HG02970 (cell line): ENCODE measurements around the gene FALEC.

Experiments
- ATAC-seq: cut with Tn5 transposase; IDR thresholded peaks from one replicate; pipeline ENCODE4 v1.9.1; 2021; ENCODE audit warnings: mild to moderate bottlenecking, moderate library complexity, moderate number of reproducible peaks; ENCODE audit not compliant: unreplicated experiment, low FRiP score

FALEC gene

GRCh38 chr1:150543500-150544143 is 28.1 kb downstream of the FALEC start:
- no peak for ATAC-seq

DNA sequence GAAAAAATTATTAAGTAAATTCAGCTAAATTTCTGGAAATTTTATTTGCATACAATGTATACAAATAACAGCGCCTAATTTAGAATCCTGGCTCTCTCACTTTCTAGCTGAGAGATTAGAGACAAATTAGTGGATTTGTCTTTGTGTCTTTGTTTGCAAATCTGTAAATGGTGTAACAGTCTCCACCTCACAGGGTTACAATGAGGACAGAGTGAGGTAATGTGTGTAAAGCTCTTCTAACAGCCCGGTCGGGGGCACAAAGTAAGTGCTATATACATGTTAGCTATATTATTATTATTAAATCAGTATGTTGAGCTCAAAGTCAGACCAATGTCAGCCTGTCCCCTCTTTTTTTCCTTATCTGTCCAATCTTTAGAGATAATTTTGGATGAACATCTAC is 28.7 kb downstream of the FALEC start:
- ATAC-seq, result no peak

GRCh38 chr1:150545486-150546032 is 30.0 kb downstream of the FALEC start:
- ATAC-seq, result no peak

- ATAC-seq, result no peak
Measured at GRCh38 chr1:150546294-150546937, 30.9 kb downstream of the FALEC start.

DNA sequence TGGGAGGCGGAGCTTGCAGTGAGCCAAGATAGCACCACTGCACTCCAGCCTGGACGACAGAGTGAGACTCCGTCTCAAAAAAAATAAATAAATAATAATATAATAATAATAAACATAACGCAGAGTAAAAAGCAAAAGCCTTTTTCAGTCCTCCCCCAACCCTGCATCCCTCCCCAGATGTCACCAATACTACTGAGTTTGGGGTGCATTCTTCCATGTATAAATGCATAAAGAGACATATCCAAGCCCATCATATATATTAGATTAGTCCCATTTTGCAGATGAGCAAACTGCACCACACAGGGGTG is 32.7 kb downstream of the FALEC start:
- no peak for ATAC-seq

- no peak for ATAC-seq
Measured at GRCh38 chr1:150548632-150549495, 33.3 kb downstream of the FALEC start, which contains the start of gene ADAMTSL4. Gene ADAMTSL4, plus strand, starts transcription at chr1:150549408. Its CDS starts 2,881 bp downstream, at chr1:150552289.

GRCh38 chr1:150549496-150550221 is 34.1 kb downstream of the FALEC start:
- ATAC-seq, result no peak

GRCh38 chr1:150550222-150551050 is 34.9 kb downstream of the FALEC start:
- no peak for ATAC-seq

GRCh38 chr1:150551051-150551783 is 35.7 kb downstream of the FALEC start:
- ATAC-seq, result no peak

- no peak for ATAC-seq
Measured at GRCh38 chr1:150551784-150552127, 36.2 kb downstream of the FALEC start.

DNA sequence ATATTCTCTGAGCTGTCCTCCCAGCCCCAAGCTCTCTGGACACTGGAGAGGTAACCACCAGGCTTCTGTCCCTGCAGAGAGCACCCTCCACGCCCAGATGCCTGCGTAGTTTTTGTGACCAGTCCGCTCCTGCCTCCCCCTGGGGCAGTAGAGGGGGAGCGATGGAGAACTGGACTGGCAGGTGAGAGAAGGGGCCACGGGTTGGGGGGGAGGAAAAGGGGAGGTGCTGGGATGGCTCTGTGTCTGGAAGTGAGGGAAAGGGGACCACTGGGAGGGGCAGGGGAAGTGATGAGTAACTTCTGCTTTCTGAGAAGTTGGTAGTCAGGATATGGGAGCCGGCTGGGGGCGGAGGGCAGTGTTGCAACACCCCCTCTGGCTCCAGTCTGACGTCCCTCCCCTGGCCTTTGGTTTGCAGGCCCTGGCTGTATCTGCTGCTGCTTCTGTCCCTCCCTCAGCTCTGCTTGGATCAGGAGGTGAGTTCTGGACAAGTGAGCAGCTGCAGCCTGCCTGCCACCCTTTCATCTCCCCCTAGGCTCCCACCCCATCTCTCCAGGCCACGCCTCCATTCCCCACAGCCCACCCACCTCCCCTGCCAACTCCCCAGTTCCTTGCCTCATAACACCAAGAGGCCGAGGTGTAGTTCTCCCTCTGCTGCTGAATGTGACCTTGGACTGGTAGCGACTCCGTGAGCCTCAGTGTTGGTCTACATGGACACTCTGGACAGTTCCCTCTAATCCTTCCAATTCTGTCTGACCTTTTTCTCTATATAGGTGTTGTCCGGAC is 36.8 kb downstream of the FALEC start:
- no peak for ATAC-seq

- ATAC-seq, result no peak
Measured at GRCh38 chr1:150552911-150553289, 37.3 kb downstream of the FALEC start.

DNA sequence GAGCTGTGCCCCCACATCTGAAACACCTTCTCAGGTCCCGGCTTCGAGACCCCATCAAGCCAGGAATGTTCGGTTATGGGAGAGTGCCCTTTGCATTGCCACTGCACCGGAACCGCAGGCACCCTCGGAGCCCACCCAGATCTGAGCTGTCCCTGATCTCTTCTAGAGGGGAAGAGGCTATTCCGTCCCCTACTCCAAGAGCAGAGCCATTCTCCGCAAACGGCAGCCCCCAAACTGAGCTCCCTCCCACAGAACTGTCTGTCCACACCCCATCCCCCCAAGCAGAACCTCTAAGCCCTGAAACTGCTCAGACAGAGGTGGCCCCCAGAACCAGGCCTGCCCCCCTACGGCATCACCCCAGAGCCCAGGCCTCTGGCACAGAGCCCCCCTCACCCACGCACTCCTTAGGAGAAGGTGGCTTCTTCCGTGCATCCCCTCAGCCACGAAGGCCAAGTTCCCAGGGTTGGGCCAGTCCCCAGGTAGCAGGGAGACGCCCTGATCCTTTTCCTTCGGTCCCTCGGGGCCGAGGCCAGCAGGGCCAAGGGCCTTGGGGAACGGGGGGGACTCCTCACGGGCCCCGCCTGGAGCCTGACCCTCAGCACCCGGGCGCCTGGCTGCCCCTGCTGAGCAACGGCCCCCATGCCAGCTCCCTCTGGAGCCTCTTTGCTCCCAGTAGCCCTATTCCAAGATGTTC is 38.0 kb downstream of the FALEC start:
- no peak for ATAC-seq

GRCh38 chr1:150554086-150554452 is 38.5 kb downstream of the FALEC start:
- no peak for ATAC-seq

DNA sequence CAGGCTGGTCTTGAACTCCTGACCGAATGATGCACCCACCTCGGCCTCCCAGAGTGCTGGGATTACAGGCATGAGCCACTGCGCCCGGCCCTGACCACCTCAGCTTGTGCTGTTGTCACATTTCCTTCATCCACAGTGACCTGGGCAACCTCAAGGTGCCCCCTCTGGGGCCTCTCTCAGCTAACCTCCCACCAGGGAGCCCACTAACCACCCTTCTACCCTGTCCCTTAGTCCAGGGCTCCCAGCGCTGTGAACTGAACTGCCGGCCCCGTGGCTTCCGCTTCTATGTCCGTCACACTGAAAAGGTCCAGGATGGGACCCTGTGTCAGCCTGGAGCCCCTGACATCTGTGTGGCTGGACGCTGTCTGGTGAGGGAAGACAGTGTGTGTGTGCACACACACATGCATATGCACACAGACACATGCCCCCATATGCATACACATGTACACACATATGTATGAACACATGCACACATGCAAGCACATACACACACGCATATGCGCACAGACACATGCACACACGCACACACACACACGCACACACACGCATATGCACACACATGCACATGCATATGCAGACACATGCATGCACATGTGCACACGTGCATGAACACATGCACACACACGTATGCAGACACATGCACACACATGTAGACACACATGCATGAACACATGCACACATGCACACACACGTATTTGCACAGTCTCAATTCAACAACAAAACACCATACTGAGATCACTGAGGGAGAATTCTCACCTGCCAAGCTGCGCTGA is 39.8 kb downstream of the FALEC start:
- no peak for ATAC-seq

DNA sequence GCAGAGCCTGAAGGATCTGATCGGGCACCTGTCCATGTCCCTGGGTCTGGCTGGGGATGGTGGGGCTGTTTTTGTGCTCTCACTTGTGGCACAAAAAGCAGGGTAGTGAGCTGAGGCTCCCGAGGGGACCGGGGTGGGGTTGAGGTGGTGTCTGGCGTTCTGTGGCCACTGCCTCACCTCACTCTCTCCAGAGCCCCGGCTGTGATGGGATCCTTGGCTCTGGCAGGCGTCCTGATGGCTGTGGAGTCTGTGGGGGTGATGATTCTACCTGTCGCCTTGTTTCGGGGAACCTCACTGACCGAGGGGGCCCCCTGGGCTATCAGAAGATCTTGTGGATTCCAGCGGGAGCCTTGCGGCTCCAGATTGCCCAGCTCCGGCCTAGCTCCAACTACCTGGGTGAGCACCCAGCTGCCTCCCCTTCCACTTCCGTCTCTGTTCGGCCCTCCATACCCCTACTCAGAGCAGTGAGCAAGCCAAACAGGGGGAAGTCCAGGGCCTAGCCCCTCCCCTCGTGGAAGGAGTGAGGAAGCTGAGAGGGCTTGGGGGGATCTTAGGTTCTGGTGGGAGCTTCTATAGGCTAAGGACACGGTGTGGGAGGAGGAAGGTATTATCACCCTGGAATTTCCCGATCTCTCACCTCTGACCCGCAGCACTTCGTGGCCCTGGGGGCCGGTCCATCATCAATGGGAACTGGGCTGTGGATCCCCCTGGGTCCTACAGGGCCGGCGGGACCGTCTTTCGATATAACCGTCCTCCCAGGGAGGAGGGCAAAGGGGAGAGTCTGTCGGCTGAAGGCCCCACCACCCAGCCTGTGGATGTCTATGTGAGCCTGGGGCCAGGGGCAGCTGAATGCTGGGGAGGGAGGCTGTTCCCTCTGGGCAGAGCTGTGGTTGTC is 40.7 kb downstream of the FALEC start:
- no peak for ATAC-seq
